Measurements from ENCODE around the gene DBNL.

DNA sequence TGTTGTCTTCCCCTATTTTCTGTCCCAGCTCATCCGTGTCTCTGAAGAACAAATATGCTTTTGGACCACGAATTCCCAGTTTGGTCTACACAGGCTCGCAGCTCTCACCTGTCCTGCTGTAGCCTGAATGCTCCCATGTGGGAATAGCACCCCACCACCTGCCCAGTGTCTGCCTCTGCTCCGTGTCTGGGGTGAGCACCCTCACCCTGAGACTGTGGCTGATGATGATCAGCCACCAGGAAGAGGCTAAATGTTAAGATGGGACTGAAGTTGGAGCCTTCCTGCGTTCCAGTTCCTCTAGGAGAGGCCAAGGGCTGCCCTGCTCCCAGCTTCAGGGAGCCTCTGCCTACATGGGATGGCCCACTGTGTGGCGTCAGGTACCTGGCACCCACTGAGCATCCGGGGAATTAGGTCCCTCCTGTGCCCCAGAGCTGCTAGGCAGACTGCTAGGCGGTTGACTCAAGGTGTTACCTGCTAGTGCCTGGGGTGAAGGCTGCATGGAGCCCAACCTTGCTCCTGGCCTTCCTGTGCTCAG is 17.2 kb downstream of the DBNL start:
- TF ChIP-seq, protein P1, sequence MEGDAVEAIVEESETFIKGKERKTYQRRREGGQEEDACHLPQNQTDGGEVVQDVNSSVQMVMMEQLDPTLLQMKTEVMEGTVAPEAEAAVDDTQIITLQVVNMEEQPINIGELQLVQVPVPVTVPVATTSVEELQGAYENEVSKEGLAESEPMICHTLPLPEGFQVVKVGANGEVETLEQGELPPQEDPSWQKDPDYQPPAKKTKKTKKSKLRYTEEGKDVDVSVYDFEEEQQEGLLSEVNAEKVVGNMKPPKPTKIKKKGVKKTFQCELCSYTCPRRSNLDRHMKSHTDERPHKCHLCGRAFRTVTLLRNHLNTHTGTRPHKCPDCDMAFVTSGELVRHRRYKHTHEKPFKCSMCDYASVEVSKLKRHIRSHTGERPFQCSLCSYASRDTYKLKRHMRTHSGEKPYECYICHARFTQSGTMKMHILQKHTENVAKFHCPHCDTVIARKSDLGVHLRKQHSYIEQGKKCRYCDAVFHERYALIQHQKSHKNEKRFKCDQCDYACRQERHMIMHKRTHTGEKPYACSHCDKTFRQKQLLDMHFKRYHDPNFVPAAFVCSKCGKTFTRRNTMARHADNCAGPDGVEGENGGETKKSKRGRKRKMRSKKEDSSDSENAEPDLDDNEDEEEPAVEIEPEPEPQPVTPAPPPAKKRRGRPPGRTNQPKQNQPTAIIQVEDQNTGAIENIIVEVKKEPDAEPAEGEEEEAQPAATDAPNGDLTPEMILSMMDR (IDR thresholded peaks at IDR 0.05), result no peak
- no peak for TF ChIP-seq EP300 (IDR thresholded peaks at IDR 0.05)

All from upper lobe of left lung (tissue), 4 donors.